GM18519 (cell line): ENCODE data around the gene MIPEP.

Source experiments
- ATAC-seq: cut with Tn5 transposase; IDR thresholded peaks from one replicate; pipeline ENCODE4 v1.9.1; 2021; ENCODE audit warnings: mild to moderate bottlenecking, moderate library complexity; ENCODE audit not compliant: unreplicated experiment, low FRiP score

The MIPEP gene

DNA sequence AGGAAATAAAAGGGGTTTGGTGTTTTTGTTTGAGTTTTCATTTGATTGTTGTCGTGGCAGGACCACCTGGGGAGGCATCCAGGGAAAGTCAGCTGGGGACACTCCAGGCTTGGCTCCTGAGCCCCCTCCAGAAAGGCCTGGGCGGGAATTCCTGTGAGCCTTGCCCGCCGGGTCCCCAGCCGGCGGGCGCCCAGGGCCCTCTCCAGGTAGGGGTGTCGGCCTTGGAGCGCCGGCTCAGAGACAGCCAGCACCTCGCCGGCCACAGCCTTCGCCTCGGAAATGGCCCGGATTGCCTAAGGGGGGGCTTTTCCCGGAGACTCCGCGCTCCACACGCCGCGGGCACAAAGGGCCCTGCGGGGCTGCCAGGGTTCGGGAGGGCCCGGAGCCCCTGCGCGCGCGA, 194.0 kb downstream of the MIPEP start:
- ATAC-seq = no peak

DNA sequence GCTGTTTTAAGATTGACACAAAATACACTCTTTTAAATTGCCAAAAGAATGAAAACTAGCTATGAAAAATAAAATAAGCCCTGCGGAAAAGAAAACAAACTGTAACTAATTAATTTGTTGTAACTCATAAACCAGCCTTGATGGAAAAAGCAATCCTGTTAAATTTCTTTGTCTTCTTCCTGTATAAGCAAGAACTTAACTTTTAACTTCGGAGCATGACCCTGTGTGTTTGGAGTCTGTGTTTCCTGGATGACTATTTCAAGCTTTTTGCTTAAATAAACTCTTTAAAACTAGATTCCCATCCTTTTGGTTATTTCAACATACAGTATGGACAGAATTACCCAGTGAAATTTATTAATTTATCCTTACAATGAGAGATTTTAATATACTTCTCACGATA, 196.4 kb downstream of the MIPEP start:
- no peak for ATAC-seq

DNA sequence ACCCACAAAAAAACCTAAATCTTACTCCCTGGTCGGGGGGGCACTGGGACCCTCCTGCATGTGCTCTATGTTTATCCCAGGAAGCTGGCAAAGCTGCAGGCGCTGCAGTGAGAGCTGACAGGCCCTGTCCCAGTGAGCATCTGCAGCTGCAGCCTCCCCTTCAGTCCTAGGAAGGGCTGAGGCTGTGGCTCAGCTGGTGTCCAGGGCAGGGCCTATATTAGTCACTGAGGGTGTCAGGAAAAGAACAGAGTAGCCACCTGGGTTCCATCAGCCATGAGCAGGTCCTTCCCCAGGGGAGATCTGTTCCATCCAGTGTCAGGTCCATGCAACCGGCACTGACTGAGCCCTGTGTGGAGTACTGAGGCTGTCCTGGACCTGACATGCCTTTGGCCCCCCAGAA, 198.5 kb downstream of the MIPEP start:
- no peak for ATAC-seq

DNA sequence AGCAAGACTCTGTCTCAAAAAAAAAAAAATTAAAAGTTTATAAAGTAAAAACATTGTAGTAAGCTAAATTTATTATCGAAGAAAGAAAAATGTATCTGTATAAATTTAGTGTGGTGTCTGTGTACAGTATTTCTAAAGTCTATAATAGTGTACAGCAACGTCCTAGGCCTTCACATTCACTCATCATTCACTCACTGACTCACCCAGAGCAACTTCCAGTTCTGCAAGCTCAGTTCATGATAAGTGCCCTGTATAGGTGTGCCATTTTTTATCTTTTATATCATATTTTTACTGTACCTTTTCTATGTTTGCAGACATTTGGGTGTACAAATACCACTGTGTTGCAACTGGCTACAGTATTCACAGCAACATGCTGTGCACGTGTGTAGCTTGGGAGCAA, 200.9 kb downstream of the MIPEP start:
- no peak for ATAC-seq

DNA sequence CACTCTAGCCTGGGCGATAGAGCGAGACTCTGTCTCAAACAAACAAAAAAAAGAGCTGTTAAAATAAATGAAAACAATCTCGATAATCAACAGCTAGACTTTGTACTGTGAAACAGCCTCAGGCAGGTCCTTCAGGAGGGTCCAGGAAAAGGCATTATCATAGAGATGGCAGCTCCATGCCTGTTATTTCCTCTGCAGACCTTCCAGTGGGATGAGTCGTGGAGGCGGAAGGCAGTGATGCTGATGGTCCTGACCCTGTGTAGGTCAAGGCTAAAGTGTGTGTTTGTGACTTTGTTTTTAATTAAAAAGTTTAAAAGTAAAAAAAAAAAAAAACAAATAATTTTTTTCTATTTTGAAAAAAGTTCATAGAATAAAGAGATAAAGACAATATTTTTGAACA, 201.6 kb downstream of the MIPEP start:
- ATAC-seq = no peak

DNA sequence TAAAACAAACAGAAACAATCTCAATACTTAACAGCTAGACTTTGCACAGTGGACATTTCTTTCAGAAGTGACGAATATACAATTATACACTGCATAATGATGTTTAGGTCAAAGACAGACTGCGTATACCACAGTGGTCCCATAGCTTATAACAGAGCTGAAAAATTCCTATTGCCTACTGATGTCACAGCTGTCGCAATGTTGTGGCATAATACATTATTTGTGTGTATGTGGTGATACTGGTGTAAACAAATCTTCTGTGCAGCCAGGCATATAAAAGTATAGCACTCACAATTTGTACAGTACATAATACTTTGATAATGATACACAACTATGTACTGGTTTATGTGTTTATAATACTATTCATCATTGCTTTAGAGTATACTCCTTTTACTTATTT, 202.3 kb downstream of the MIPEP start:
- no peak for ATAC-seq

DNA sequence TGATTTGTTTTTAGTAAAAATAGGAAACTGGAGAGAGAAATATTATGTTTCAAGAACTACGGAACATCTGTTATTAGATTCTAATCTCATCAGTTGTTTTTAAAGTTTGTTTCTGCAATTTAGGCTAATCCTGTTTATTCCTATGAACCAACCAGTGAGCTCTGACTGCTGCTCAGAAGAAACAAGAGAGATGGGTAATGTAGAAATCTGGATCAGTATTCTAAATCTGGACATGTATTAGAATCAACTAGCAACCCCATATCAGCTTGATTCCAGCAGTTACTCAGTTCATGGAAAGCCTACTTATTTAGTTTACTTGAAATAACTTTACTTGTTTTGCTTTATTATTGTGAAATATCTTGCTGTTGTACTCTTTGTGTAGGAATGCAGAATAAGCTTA, 203.8 kb downstream of the MIPEP start:
- ATAC-seq = no peak

DNA sequence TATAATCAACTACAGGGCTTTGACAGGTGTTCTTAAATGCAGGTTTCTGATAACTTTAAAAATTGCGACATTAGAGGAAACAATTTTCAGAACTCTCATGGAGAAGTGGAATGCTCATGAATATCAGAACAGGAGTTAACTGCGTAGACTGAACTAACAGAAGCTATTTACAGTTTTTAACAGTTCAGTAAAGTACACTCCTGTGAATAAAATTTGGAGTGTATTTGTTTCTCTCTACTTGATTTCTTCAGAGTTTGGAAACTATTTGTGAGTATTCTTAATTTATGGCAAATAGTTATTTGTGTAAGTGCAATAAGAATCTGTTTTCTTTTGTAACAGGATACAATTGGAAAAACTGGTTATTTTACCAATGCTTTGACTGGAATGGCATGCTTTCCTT, 204.6 kb downstream of the MIPEP start:
- ATAC-seq = no peak

DNA sequence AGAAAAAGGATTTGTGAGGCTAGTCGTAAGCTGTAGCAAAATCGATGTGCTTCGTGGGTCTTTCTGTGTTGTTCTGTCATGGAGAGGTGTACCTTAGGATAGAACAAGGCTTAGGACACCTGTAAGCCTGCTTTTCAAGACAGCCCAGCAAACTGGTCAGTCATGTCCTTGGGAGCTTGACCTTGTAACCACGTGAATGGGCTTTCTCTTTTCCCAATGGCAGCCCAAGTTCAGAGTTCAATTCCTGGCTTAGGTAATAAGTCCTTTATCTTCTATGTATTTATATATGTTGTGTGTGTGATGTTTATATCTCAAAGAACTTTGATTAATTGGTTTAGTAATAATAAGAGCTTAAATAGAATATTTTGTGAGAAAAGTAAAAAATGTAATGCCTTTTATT, 206.1 kb downstream of the MIPEP start:
- no peak for ATAC-seq

DNA sequence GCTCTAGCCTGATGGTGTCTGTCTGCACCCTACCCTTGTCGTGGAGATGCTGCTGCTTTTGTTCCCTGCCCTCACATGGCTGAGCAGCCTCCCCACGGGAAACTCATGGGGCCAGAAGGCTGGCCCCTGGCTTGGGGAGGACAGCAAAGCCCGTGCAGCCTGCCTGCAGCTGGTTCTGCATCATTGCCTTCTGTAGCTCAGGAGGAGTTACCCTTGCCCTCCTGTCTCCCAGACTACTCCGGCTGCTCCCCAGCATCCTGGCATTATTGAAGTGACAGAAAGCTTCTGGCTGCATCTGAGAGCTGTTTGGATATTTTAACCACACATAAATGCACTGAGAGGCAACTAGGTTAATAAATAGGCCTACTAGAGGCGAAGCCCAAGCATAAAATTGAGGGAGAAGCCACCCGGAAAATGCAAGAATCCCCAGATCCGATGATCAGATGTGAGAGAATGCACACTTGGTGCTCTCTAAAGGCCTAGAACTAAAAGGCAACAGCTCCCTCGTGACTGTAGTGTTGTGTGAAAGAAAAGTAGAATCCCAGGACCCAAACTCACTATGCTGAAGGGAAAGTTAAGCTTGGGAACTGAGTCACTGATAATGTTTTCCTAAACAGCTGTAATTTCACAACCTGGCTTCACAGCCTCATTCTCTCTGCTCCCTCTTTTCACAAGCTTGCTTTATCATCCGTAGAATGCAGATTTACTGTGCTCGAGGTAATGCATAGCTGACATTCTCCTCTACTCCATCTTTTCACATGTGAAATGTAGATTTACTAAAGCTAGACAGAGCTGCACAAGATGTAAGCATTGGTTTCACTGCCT, 208.1 kb downstream of the MIPEP start:
- ATAC-seq = no peak
